HEK293 (cell line): ENCODE data around the gene APPL2.
"Not testable (repeated sequence)": the region's sequence is repeated elsewhere in the genome, so short reads cannot be mapped to it uniquely, and the experiment has no call there.

Experiments
- CTCF ChIA-PET: fragments of 350-600 bp; formaldehyde crosslinking; extraction: SDS; loops from one replicate; lab custom pipeline; 2021; ENCODE audit warnings: antibody characterized with exemption; lab: Yijun Ruan, JAX
- POLR2A ChIA-PET: fragments of 300-600 bp; formaldehyde crosslinking; extraction: SDS; loops from one replicate; lab custom pipeline; 2020; ENCODE audit warnings: antibody characterized with exemption, inconsistent platforms; lab: Yijun Ruan, JAX
- H3K27ac ChIP-seq: fragments of 200-500 bp; sonication (Bioruptor generic); 2 replicates; pipeline ENCODE4 v1.5.1; 2014; ENCODE audit warnings: low read depth, low read length, control low read depth, inconsistent platforms; ENCODE audit errors: extremely low read depth
- H3K36me3 ChIP-seq, 2 experiments: fragments of 200-500 bp in 1 of 2; sonication (Bioruptor generic) in 1 of 2; 1 replicate in 1 of 2; 2 replicates in 1 of 2; pipeline ENCODE4 v1.5.1; 2014 to 2017; ENCODE audit warnings: inconsistent platforms in 2 of 2, low read length in 2 of 2; ENCODE audit not compliant: control insufficient read depth in 2 of 2, insufficient read depth in 1 of 2
- H3K4me1 ChIP-seq: fragments of 200-500 bp; sonication (Bioruptor generic); 2 replicates; pipeline ENCODE4 v1.5.1; 2014; ENCODE audit warnings: mild to moderate bottlenecking, low read length, inconsistent platforms; ENCODE audit not compliant: control insufficient read depth, insufficient read depth
- H3K4me3 ChIP-seq: 2 replicates; pipeline ENCODE4 v1.5.1; 2011; ENCODE audit warnings: low read depth, mild to moderate bottlenecking, control low read depth, low read length, moderate library complexity
- H3K9me3 ChIP-seq: fragments of 200-500 bp; sonication (Bioruptor generic); 2 replicates; pipeline ENCODE4 v1.5.1; 2014; ENCODE audit warnings: low read depth, low read length, inconsistent platforms; ENCODE audit not compliant: control insufficient read depth, insufficient read depth
- ATF2 ChIP-seq: fragments of 450-650 bp; formaldehyde crosslinking; IDR thresholded peaks from 2 replicates; pipeline ENCODE4 v1.5.1; 2016; ENCODE audit warnings: missing biosample characterization, missing genetic modification characterization, low read depth
- GLIS1 ChIP-seq: fragments of 450-650 bp; formaldehyde crosslinking; IDR thresholded peaks from 2 replicates; pipeline ENCODE4 v1.5.1; 2016; ENCODE audit warnings: missing biosample characterization, missing genetic modification characterization
- KLF17 ChIP-seq: fragments of 450-650 bp; formaldehyde crosslinking; IDR thresholded peaks from 2 replicates; pipeline ENCODE4 v1.5.1; 2016; ENCODE audit warnings: missing biosample characterization, missing genetic modification characterization
- PATZ1 ChIP-seq: fragments of 450-650 bp; formaldehyde crosslinking; IDR thresholded peaks from 2 replicates; pipeline ENCODE4 v1.5.1; 2016; ENCODE audit warnings: missing biosample characterization, missing genetic modification characterization
- REPIN1 ChIP-seq: fragments of 450-650 bp; formaldehyde crosslinking; IDR thresholded peaks from 2 replicates; pipeline ENCODE4 v1.5.1; 2017; ENCODE audit warnings: missing biosample characterization, missing genetic modification characterization, low read depth
- SETDB1 ChIP-seq: IDR thresholded peaks from one replicate; pipeline ENCODE4 v1.6.1; 2017; ENCODE audit warnings: mild to moderate bottlenecking, low read length, moderate library complexity, mixed read lengths; ENCODE audit not compliant: insufficient read length
- TRIM28 ChIP-seq: IDR thresholded peaks from 2 replicates; pipeline ENCODE4 v1.6.1; 2011; ENCODE audit warnings: low read length, control low read depth, borderline replicate concordance
- ZBTB1 ChIP-seq: fragments of 450-650 bp; formaldehyde crosslinking; IDR thresholded peaks from 2 replicates; pipeline ENCODE4 v1.5.1; 2016; ENCODE audit warnings: missing biosample characterization, missing genetic modification characterization
- ZNF146 ChIP-seq: fragments of 450-650 bp; formaldehyde crosslinking; IDR thresholded peaks from 2 replicates; pipeline ENCODE4 v1.5.1; 2016; ENCODE audit warnings: missing biosample characterization, missing genetic modification characterization
- ZNF155 ChIP-seq: fragments of 450-650 bp; formaldehyde crosslinking; IDR thresholded peaks from 2 replicates; pipeline ENCODE4 v1.5.1; 2016; ENCODE audit warnings: missing biosample characterization, missing genetic modification characterization
- ZNF23 ChIP-seq: fragments of 450-650 bp; formaldehyde crosslinking; IDR thresholded peaks from 2 replicates; pipeline ENCODE4 v1.5.1; 2016; ENCODE audit warnings: missing biosample characterization, missing genetic modification characterization, borderline replicate concordance
- ZNF26 ChIP-seq: fragments of 450-650 bp; formaldehyde crosslinking; IDR thresholded peaks from 2 replicates; pipeline ENCODE4 v1.5.1; 2016; ENCODE audit warnings: missing biosample characterization, missing genetic modification characterization
- ZNF302 ChIP-seq: fragments of 450-650 bp; formaldehyde crosslinking; IDR thresholded peaks from 2 replicates; pipeline ENCODE4 v1.5.1; 2016; ENCODE audit warnings: missing biosample characterization, missing genetic modification characterization, low read depth
- ZNF391 ChIP-seq: fragments of 450-650 bp; formaldehyde crosslinking; IDR thresholded peaks from 2 replicates; pipeline ENCODE4 v1.5.1; 2016; ENCODE audit warnings: low read depth, missing biosample characterization, missing genetic modification characterization, borderline replicate concordance
- ZNF501 ChIP-seq: fragments of 450-650 bp; formaldehyde crosslinking; IDR thresholded peaks from 2 replicates; pipeline ENCODE4 v1.5.1; 2016; ENCODE audit warnings: missing biosample characterization, missing genetic modification characterization
- ZNF548 ChIP-seq: fragments of 450-650 bp; formaldehyde crosslinking; IDR thresholded peaks from 2 replicates; pipeline ENCODE4 v1.5.1; 2016; ENCODE audit warnings: missing biosample characterization, missing genetic modification characterization
- ZNF560 ChIP-seq: fragments of 450-650 bp; formaldehyde crosslinking; IDR thresholded peaks from 2 replicates; pipeline ENCODE4 v1.5.1; 2017; ENCODE audit warnings: missing biosample characterization, missing genetic modification characterization, borderline replicate concordance
- ZNF626 ChIP-seq: fragments of 450-650 bp; sonication (Bioruptor Pico); formaldehyde crosslinking; IDR thresholded peaks from 2 replicates; pipeline ENCODE4 v1.5.1; 2018; ENCODE audit warnings: missing biosample characterization, missing genetic modification characterization, inconsistent platforms
- ZNF658 ChIP-seq: fragments of 450-650 bp; formaldehyde crosslinking; IDR thresholded peaks from 2 replicates; pipeline ENCODE4; 2016; ENCODE audit warnings: missing biosample characterization, missing genetic modification characterization
- ZNF704 ChIP-seq: fragments of 450-650 bp; formaldehyde crosslinking; IDR thresholded peaks from 2 replicates; pipeline ENCODE4 v1.5.1; 2016; ENCODE audit warnings: missing biosample characterization, missing genetic modification characterization
- ZSCAN30 ChIP-seq: fragments of 450-650 bp; IDR thresholded peaks from 2 replicates; pipeline ENCODE4 v1.5.1; 2018; ENCODE audit warnings: missing biosample characterization, mild to moderate bottlenecking, missing genetic modification characterization, moderate library complexity

Gene APPL2

GRCh38 chr12:105252901-105253300 is 16.9 kb upstream of the APPL2 start (continued):
- no peak for TF ChIP-seq ATF2

- H3K36me3 ChIP-seq, H3K4me3 ChIP-seq, POLR2A ChIA-PET, CTCF ChIA-PET, H3K4me1 ChIP-seq, H3K27ac ChIP-seq, H3K9me3 ChIP-seq: not testable (repeated sequence)
- TF ChIP-seq SETDB1: peak; percentile 79
Observed at GRCh38 chr12:105245776-105246427, 9.9 kb upstream of the APPL2 start.

GRCh38 chr12:105245291-105245690 is 9.3 kb upstream of the APPL2 start:
- no peak for TF ChIP-seq KLF17 (tag by site-specific recombination)
- TF ChIP-seq ZNF626 (tag by site-specific recombination): no peak
- TF ChIP-seq ZNF501 (tag by site-specific recombination): no peak
- no peak for TF ChIP-seq GLIS1
- no peak for TF ChIP-seq PATZ1
- TF ChIP-seq ZNF26 (tag by site-specific recombination): no peak
- no peak for TF ChIP-seq TRIM28
- no peak for TF ChIP-seq ZNF146
- TF ChIP-seq ZBTB1: no peak
- TF ChIP-seq ZSCAN30: no peak
- no peak for TF ChIP-seq ZNF391 (tag by site-specific recombination)
- no peak for TF ChIP-seq ZNF658
- TF ChIP-seq ZNF704 (tag by site-specific recombination): no peak
- TF ChIP-seq ZNF155 (tag by site-specific recombination): no peak
- no peak for TF ChIP-seq ZNF560 (tag by site-specific recombination)
- no peak for TF ChIP-seq ZNF302 (tag by site-specific recombination)
- TF ChIP-seq ZNF548 (tag by site-specific recombination): no peak
- TF ChIP-seq ZNF23: no peak
- TF ChIP-seq REPIN1: no peak
- TF ChIP-seq, all 188 proteins: peak for 0
- CTCF ChIA-PET: no interaction called here
- POLR2A ChIA-PET: no interaction called here
- Histone ChIP-seq H3K27ac (no peak overlapping the region), H3K9me3 (no peaks in the 10 kb centered on the region), H3K4me3 (no peak overlapping the region), H3K4me1 (no peaks in the 10 kb centered on the region), H3K36me3 (no peaks in the 10 kb centered on the region)
